GM12878 (cell line): ENCODE results near the gene PTPN22. TPM values are rescaled to one million over a fixed set of nuclear protein-coding genes. Genes with fewer than 3 reads are reported as not detected.

ENCODE experiments used
- E2F8 ChIP-seq: fragments of 450-650 bp; IDR thresholded peaks from 2 replicates; pipeline ENCODE4 v1.6.1; 2018; ENCODE audit warnings: mild to moderate bottlenecking, low read depth, moderate library complexity; ENCODE audit not compliant: partially characterized antibody
- ELK1 ChIP-seq: IDR thresholded peaks from 2 replicates; pipeline ENCODE4 v1.6.1; 2012; ENCODE audit warnings: low read depth, low read length, improper control_type of control experiment
- ETV6 ChIP-seq, 2 experiments: fragments of 450-650 bp in 1 of 2; IDR thresholded peaks in 1 of 2; conservative IDR thresholded peaks in 1 of 2; 2 replicates each; pipeline ENCODE4 v1.6.1; 2014; ENCODE audit warnings: antibody characterized with exemption in 1 of 2, borderline replicate concordance in 1 of 2, low read depth in 1 of 2, mild to moderate bottlenecking in 1 of 2, moderate library complexity in 1 of 2
- EZH2 ChIP-seq: IDR thresholded peaks from 2 replicates; pipeline ENCODE4 v1.6.1; 2012; ENCODE audit warnings: low read depth, mild to moderate bottlenecking, control low read depth, inconsistent platforms, low read length, borderline replicate concordance; ENCODE audit not compliant: control insufficient read depth
- FOS ChIP-seq: IDR thresholded peaks from 3 replicates; pipeline ENCODE4 v1.6.1; 2011; ENCODE audit warnings: borderline replicate concordance; ENCODE audit not compliant: insufficient read length; ENCODE audit errors: extremely low read depth
- HCFC1 ChIP-seq: fragments of 150-350 bp; IDR thresholded peaks from 2 replicates; pipeline ENCODE4 v1.6.1; 2014; ENCODE audit warnings: low read length
- HDGF ChIP-seq: fragments of 450-650 bp; IDR thresholded peaks from 2 replicates; pipeline ENCODE4 v1.6.1; 2016; ENCODE audit warnings: antibody characterized with exemption
- IRF5 ChIP-seq: fragments of 450-650 bp; IDR thresholded peaks from 2 replicates; pipeline ENCODE4 v1.6.1; 2017; ENCODE audit warnings: borderline replicate concordance
- MAX ChIP-seq: IDR thresholded peaks from 2 replicates; pipeline ENCODE4 v1.6.1; 2012; ENCODE audit warnings: low read depth, low read length, improper control_type of control experiment
- PRDM15 ChIP-seq: fragments of 450-650 bp; formaldehyde crosslinking; IDR thresholded peaks from 2 replicates; pipeline ENCODE4 v1.4.0; 2020; ENCODE audit warnings: mild to moderate bottlenecking, moderate library complexity
- RFX5 ChIP-seq: IDR thresholded peaks from 2 replicates; pipeline ENCODE4 v1.6.1; 2011; ENCODE audit warnings: low read depth, low read length, improper control_type of control experiment
- TAF1 ChIP-seq: IDR thresholded peaks from 2 replicates; pipeline ENCODE4 v1.6.1; 2011; ENCODE audit warnings: mild to moderate bottlenecking, low read depth, low read length, borderline replicate concordance
- TARDBP ChIP-seq: IDR thresholded peaks from 2 replicates; pipeline ENCODE4 v1.6.1; 2016; ENCODE audit warnings: borderline replicate concordance
- USF2 ChIP-seq: IDR thresholded peaks from 2 replicates; pipeline ENCODE4 v1.6.1; 2011; ENCODE audit warnings: low read depth, low read length, improper control_type of control experiment, borderline replicate concordance
- ZNF24 ChIP-seq: fragments of 450-650 bp; IDR thresholded peaks from 2 replicates; pipeline ENCODE4 v1.6.1; 2017; ENCODE audit warnings: antibody characterized with exemption, mild to moderate bottlenecking
- polyA plus RNA-seq, 11 experiments: library from polyadenylated mRNA; depleted of rRNA in 4 of 11; unstranded in 6 of 11; stranded (reverse) in 5 of 11; fragments of >200 nt; fragmentation: Nextera tagmentation in 4 of 11; fragmentation: Illumina TruSeq in 1 of 11; extraction: Ambion mirVana in 4 of 11; extraction: Trizol in 1 of 11; gene quantifications; 1 replicate in 1 of 11; 2 replicates in 10 of 11; pipeline versions ENCODE4 v1.2.1 to v1.2.3, GENCODE V29; 2011 to 2016; ENCODE audit warnings: inconsistent platforms in 2 of 11, missing spikeins in 2 of 11, low read depth in 1 of 11
- total RNA-seq, 4 experiments: library from RNA; depleted of rRNA in 3 of 4; stranded (reverse); fragments of >200 nt in 3 of 4; fragmentation: Illumina TruSeq in 1 of 4; extraction: Trizol in 1 of 4; gene quantifications; 2 replicates each; pipeline versions ENCODE4 v1.2.1 to v1.2.3, GENCODE V29; 2013 to 2021

Gene PTPN22
- total and polyA plus RNA-seq, 10 of the 15 experiments (the other 5 are each of a cell fraction or from before 2014, with no cell fraction given): 22.8 to 65.1 (median 44.9) TPM

GRCh38 chr1:113904674-113905434 lies 33.3 kb upstream of the PTPN22 start, which contains the start of the genes AP4B1 and DCLRE1B (continued):
- TF ChIP-seq HDGF (peak; percentile 99), MAX (peak; percentile 85), IRF5 (no peak), RFX5 (peak; percentile 48; the same call in 1 of the 2 replicates), USF2 (no peak), TAF1 (0 out of 2 replicates have a peak, but pooled peaks have one; percentile 38), ELK1 (peak; percentile 56), FOS (no peak), ETV6 (conservative IDR thresholded peaks at IDR 0.05 in 1 of 2, IDR thresholded peaks at IDR 0.05 in 1 of 2; ENCODE audit: borderline replicate concordance in 1 of 2, low read depth in 1 of 2) (peak in 1 of 2 experiments; percentile 94; a peak in 2 of 4 replicates), ZNF24 (peak; percentile 84), HCFC1 (peak; percentile 71), E2F8 (peak; percentile 74), TARDBP (peak; percentile 84), EZH2 (no peak), PRDM15 (no peak)
